ENCODE measurements around the gene ENC1.

Gene ENC1

GRCh38 chr5:74664551-74664950 is 24.0 kb upstream of the ENC1 start:
- Histone ChIP-seq H3K36me3 (no peaks in the 10 kb centered on the region), H3K4me1 (no peaks in the 10 kb centered on the region), H3K27me3 (peaks cover 0 to 14% of the 10 kb centered on the region in 2 donors), H3K4me3 (no peak overlapping the region), H3K9me3 (no peaks in the 10 kb centered on the region), H3K27ac (no peak overlapping the region)
- intact Hi-C loops (cut with DNase I; ENCODE audit: low total_unique reads) = no loop called here
- no peak for TF ChIP-seq CTCF (IDR thresholded peaks at IDR 0.05)
- DNase-seq = no peak

GRCh38 chr5:74660873-74661272 is 20.3 kb upstream of the ENC1 start:
- Histone ChIP-seq H3K4me3 (no peak overlapping the region), H3K4me1 (no peaks in the 10 kb centered on the region), H3K36me3 (no peaks in the 10 kb centered on the region), H3K9me3 (no peaks in the 10 kb centered on the region), H3K27me3 (peaks cover 0 to 12% of the 10 kb centered on the region in 2 donors), H3K27ac (no peak overlapping the region)
- intact Hi-C loops (cut with DNase I; ENCODE audit: low total_unique reads) = no loop called here
- DNase-seq = no peak
- TF ChIP-seq CTCF (IDR thresholded peaks at IDR 0.05) = no peak

GRCh38 chr5:74660140-74660539 is 19.6 kb upstream of the ENC1 start:
- intact Hi-C loops (cut with DNase I; ENCODE audit: low total_unique reads) = no loop called here
- no peak for DNase-seq

GRCh38 chr5:74659172-74659571 is 18.6 kb upstream of the ENC1 start:
- no peaks in the 10 kb centered on the region for H3K36me3 ChIP-seq
- no peak overlapping the region for H3K27ac ChIP-seq
- no peaks in the 10 kb centered on the region for H3K4me1 ChIP-seq
- intact Hi-C loops (cut with DNase I; ENCODE audit: low total_unique reads) = no loop called here
- no peak for DNase-seq
- TF ChIP-seq CTCF (IDR thresholded peaks at IDR 0.05) = no peak
- H3K4me3 ChIP-seq = no peak overlapping the region
- H3K27me3 ChIP-seq = peaks cover 0 to 12% of the 10 kb centered on the region in 2 donors
- H3K9me3 ChIP-seq = no peaks in the 10 kb centered on the region

More at GRCh38 chr5:74660140-74660539, 19.6 kb upstream of the ENC1 start:
- no peak overlapping the region for H3K27ac ChIP-seq
- H3K4me1 ChIP-seq = no peaks in the 10 kb centered on the region
- H3K36me3 ChIP-seq = no peaks in the 10 kb centered on the region
- no peak overlapping the region for H3K4me3 ChIP-seq
- no peak for TF ChIP-seq CTCF (IDR thresholded peaks at IDR 0.05)
- no peaks in the 10 kb centered on the region for H3K9me3 ChIP-seq
- H3K27me3 ChIP-seq = peaks cover 0 to 12% of the 10 kb centered on the region in 2 donors

- no peak for TF ChIP-seq CTCF (IDR thresholded peaks at IDR 0.05)
- Histone ChIP-seq H3K36me3 (no peaks in the 10 kb centered on the region), H3K27me3 (no peaks in the 10 kb centered on the region), H3K4me3 (no peak overlapping the region), H3K4me1 (no peaks in the 10 kb centered on the region), H3K27ac (no peak overlapping the region), H3K9me3 (no peaks in the 10 kb centered on the region)
- intact Hi-C loops (cut with DNase I; ENCODE audit: low total_unique reads) = no loop called here
- no peak for DNase-seq
These were observed 16.6 kb upstream of the ENC1 start for GRCh38 chr5:74657165-74657564.

- Histone ChIP-seq H3K4me1 (no peaks in the 10 kb centered on the region), H3K9me3 (no peaks in the 10 kb centered on the region), H3K4me3 (no peak overlapping the region), H3K27ac (no peak overlapping the region), H3K36me3 (no peaks in the 10 kb centered on the region), H3K27me3 (no peaks in the 10 kb centered on the region)
- intact Hi-C loops (cut with DNase I; ENCODE audit: low total_unique reads) = no loop called here
- TF ChIP-seq CTCF (IDR thresholded peaks at IDR 0.05) = no peak
- no peak for DNase-seq
These were observed 15.2 kb upstream of the ENC1 start for GRCh38 chr5:74655716-74656115.
